Esophagus muscularis mucosa (tissue), 3 donors: ENCODE measurements around the gene NPAS4.
"Not testable (repeated sequence)": the region's sequence is repeated elsewhere in the genome, so short reads cannot be mapped to it uniquely, and the experiment has no call there.

Experiments used
- POLR2A ChIP-seq: fragments of 450-650 bp; IDR thresholded peaks from one replicate; pipeline ENCODE4 v1.6.1; 2017; ENCODE audit warnings: antibody characterized with exemption, moderate library complexity, mild to moderate bottlenecking, low read depth
- TF ChIP-seq, protein P1 (sequence below), 3 experiments: fragments of 200-600 bp in 2 of 3; fragments of 450-650 bp in 1 of 3; sonication (generic) in 2 of 3; IDR thresholded peaks; one replicate each; pipeline ENCODE4 v1.5.1; 2017 to 2019; ENCODE audit warnings: antibody characterized with exemption in 3 of 3, mild to moderate bottlenecking in 2 of 3, moderate library complexity in 1 of 3

DNA sequence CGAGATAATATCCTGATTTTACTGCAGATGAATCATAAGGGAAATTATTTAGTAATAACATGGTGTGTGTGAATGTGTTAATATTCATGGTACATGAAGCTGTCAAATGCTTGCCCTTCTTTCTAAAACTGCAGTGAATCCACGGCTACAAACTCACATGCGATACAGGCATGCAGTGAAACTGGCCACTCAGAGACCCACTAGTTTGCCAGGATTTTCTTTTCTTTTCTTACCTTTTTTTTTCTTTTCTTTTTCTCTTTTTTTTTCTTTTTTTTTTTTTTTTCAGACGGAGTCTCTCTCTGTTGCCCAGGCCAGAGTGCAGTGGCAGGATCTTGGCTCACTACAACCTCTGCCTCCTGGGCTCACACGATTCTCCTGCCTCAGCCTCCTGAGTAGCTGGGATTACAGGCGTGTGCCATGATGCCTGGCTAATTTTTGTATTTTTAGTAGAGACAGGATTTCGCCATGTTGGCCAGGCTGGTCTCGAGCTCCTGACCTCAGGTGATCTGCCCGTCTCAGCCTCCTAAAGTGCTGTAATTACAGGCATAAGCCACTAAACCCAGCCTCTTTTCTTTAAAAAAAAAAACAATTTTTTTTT is 47.0 kb upstream of the NPAS4 start:
- TF ChIP-seq, protein P1, sequence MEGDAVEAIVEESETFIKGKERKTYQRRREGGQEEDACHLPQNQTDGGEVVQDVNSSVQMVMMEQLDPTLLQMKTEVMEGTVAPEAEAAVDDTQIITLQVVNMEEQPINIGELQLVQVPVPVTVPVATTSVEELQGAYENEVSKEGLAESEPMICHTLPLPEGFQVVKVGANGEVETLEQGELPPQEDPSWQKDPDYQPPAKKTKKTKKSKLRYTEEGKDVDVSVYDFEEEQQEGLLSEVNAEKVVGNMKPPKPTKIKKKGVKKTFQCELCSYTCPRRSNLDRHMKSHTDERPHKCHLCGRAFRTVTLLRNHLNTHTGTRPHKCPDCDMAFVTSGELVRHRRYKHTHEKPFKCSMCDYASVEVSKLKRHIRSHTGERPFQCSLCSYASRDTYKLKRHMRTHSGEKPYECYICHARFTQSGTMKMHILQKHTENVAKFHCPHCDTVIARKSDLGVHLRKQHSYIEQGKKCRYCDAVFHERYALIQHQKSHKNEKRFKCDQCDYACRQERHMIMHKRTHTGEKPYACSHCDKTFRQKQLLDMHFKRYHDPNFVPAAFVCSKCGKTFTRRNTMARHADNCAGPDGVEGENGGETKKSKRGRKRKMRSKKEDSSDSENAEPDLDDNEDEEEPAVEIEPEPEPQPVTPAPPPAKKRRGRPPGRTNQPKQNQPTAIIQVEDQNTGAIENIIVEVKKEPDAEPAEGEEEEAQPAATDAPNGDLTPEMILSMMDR (IDR thresholded peaks at IDR 0.05): not testable (repeated sequence)
- TF ChIP-seq POLR2A: not testable (repeated sequence)
